Activated CD4-positive, alpha-beta T cell treated with anti-CD3 and anti-CD28 coated beads, Interleukin-10, Interleukin-2, amounts not matched to agents 100 ng/mL and 50 ng/mL, durations not matched to agents 16 hours and 8 hours (primary cell): ENCODE data around the gene LEO1.

Experiments used
- DNase-seq: peaks from one replicate; pipeline ENCODE4 v3.0.0-alpha.2; 2020

Gene LEO1

GRCh38 chr15:51924156-51925068 lies 47.2 kb downstream of the LEO1 start:
- no peak for DNase-seq

GRCh38 chr15:51917493-51917892 lies 54.1 kb downstream of the LEO1 start:
- DNase-seq, result peak; percentile 15

GRCh38 chr15:51912528-51912927 lies 59.0 kb downstream of the LEO1 start:
- DNase-seq, result no peak

GRCh38 chr15:51909584-51909983 lies 62.0 kb downstream of the LEO1 start:
- DNase-seq, result no peak

- DNase-seq, result no peak
Observed at GRCh38 chr15:51908316-51908715, 63.3 kb downstream of the LEO1 start.

GRCh38 chr15:51907136-51907862 lies 64.3 kb downstream of the LEO1 start:
- peak; percentile 12 for DNase-seq

GRCh38 chr15:51904931-51905330 lies 66.6 kb downstream of the LEO1 start:
- DNase-seq, result no peak

GRCh38 chr15:51904421-51904820 lies 67.2 kb downstream of the LEO1 start:
- DNase-seq, result no peak

- no peak for DNase-seq
Observed at GRCh38 chr15:51889486-51889885, 82.1 kb downstream of the LEO1 start.

GRCh38 chr15:51888593-51889195 lies 82.9 kb downstream of the LEO1 start:
- DNase-seq, result peak; percentile 32
